Right atrium auricular region (tissue), 2 donors: ENCODE results near the gene RNF144B. TPM values are rescaled to one million over a fixed set of nuclear protein-coding genes. Genes with fewer than 3 reads are reported as not detected.

Experiments
- DNase-seq: peaks from one replicate; pipeline ENCODE4 v3.0.0-alpha.2; 2019; ENCODE audit warnings: low spot score
- H3K27ac ChIP-seq, 2 donors: fragments of 200-600 bp; sonication (generic); 1 replicate in 1 of 2; 2 replicates in 1 of 2; pipeline ENCODE4 v1.5.1; 2016 to 2019
- H3K27me3 ChIP-seq, 2 donors: fragments of 200-600 bp; sonication (generic); one replicate each; pipeline versions ENCODE4 v1.5.1 to v1.6.0; 2017 to 2019
- H3K36me3 ChIP-seq: fragments of 200-600 bp; sonication (generic); one replicate; pipeline ENCODE4 v1.5.1; 2016
- H3K4me1 ChIP-seq, 2 donors: fragments of 200-600 bp; sonication (generic); one replicate each; pipeline versions ENCODE4 v1.5.1 to v1.6.0; 2017 to 2019
- H3K4me3 ChIP-seq, 2 donors: fragments of 200-600 bp; sonication (generic); 1 replicate in 1 of 2; 2 replicates in 1 of 2; pipeline ENCODE4 v1.5.1; 2017 to 2019; ENCODE audit warnings: mild to moderate bottlenecking in 1 of 2, moderate library complexity in 1 of 2
- H3K9me3 ChIP-seq, 2 donors: fragments of 200-600 bp; sonication (generic); one replicate each; pipeline ENCODE4 v1.5.1; 2019
- total RNA-seq, 2 donors: library from RNA; depleted of rRNA; stranded (reverse); fragments of >200 nt; gene quantifications; one replicate each; pipeline ENCODE4 v1.1.0, GENCODE V29; 2016
- TF ChIP-seq, protein P1 (sequence below), 2 donors: fragments of 200-600 bp; sonication (generic); IDR thresholded peaks; one replicate each; pipeline ENCODE4 v1.5.1; 2019; ENCODE audit warnings: antibody characterized with exemption in 2 of 2

The RNF144B gene
- total RNA-seq, 2 donors from 2014 or later, result 8.1 to 14.2 TPM

DNA sequence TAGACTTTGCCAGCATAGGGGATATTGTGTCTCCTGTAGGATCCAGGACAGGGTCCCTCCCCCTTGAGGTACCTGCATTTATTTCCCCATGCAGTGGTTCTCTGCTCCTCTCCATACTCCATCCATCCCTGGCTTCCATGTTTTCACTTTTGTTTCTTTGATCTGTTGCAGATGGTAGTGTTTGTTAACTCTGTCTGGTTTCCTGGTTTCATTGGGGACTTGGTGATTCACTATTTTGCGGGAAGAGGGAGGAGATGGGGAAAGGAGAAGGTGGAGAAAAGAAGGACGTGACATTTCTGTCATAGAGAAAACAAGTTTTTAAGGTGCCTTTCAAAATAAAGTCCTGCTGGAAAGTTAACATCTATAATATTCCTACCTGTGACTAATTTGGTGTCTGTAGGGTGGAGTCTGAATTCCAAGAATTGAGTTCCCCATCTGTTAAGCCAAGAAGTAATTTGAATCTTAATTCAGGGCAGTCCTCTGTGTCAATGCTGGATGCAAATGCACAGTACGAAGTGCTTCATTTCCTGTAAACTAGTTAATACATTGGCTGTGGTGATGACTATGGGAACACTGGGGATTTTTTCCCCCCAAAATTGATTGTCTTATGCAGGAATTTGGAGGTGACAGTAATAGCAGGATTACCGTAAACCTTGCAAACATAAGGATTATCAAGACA is 6.9 kb upstream of the RNF144B start:
- TF ChIP-seq, protein P1, sequence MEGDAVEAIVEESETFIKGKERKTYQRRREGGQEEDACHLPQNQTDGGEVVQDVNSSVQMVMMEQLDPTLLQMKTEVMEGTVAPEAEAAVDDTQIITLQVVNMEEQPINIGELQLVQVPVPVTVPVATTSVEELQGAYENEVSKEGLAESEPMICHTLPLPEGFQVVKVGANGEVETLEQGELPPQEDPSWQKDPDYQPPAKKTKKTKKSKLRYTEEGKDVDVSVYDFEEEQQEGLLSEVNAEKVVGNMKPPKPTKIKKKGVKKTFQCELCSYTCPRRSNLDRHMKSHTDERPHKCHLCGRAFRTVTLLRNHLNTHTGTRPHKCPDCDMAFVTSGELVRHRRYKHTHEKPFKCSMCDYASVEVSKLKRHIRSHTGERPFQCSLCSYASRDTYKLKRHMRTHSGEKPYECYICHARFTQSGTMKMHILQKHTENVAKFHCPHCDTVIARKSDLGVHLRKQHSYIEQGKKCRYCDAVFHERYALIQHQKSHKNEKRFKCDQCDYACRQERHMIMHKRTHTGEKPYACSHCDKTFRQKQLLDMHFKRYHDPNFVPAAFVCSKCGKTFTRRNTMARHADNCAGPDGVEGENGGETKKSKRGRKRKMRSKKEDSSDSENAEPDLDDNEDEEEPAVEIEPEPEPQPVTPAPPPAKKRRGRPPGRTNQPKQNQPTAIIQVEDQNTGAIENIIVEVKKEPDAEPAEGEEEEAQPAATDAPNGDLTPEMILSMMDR (IDR thresholded peaks at IDR 0.05), result no peak
- peaks cover 0 to 12% of the 10 kb centered on the region in 2 donors for H3K4me1 ChIP-seq
- H3K4me3 ChIP-seq, result no peak overlapping the region
- H3K36me3 ChIP-seq, result no peaks in the 10 kb centered on the region
- H3K27me3 ChIP-seq, result no peaks in the 10 kb centered on the region
- no peaks in the 10 kb centered on the region for H3K9me3 ChIP-seq
- H3K27ac ChIP-seq, result peak overlapping the region in 1 of 2 donors; percentile 13
- DNase-seq, result no peak

DNA sequence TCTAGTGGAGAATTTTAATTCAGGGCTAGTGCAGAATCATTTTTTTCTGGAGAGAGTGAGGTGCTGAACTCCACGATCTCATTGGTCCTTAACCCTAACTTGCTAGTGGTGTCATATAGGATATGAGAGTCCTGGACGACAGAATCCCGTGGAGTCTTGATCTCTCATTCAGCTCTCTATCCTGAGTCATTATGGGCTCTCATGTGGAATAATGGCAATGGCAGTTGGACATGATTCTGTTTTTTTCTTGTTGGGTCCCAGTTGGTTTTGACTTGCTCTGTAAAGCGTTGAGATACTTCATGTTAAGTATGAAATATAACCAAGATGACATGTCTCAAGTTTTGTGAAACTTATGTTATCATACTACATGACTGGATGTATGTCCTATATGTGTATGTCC is 6.3 kb upstream of the RNF144B start:
- Histone ChIP-seq H3K27ac (no peak overlapping the region), H3K9me3 (no peaks in the 10 kb centered on the region), H3K27me3 (no peaks in the 10 kb centered on the region), H3K4me1 (peaks cover 0 to 14% of the 10 kb centered on the region in 2 donors), H3K36me3 (no peaks in the 10 kb centered on the region), H3K4me3 (no peak overlapping the region)
- TF ChIP-seq, protein P1 (IDR thresholded peaks at IDR 0.05), result no peak
- DNase-seq, result no peak

DNA sequence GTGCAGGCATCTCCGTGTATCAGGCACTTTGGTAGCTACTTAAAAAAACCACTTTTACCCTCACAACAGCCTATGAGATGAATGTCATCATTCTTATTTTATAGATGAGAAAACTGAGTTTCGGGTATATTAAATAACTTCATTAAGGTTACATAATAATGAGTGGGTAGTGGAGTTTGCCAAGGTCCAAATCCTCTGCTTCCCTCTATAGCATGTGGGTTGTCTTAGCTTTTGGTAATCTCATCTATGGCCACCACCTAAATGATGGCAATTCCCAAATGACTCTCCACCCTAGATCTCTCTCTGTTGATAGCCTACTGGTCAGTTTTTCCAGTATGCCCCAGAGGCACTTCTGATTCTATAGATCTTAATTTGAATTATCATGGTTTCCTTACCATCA is 3.7 kb upstream of the RNF144B start:
- no peaks in the 10 kb centered on the region for H3K9me3 ChIP-seq
- TF ChIP-seq, protein P1 (IDR thresholded peaks at IDR 0.05), result no peak
- no peaks in the 10 kb centered on the region for H3K36me3 ChIP-seq
- H3K27me3 ChIP-seq, result no peaks in the 10 kb centered on the region
- H3K4me3 ChIP-seq, result no peak overlapping the region
- no peak overlapping the region for H3K27ac ChIP-seq
- no peak for DNase-seq
- peaks cover 0 to 32% of the 10 kb centered on the region in 2 donors for H3K4me1 ChIP-seq

DNA sequence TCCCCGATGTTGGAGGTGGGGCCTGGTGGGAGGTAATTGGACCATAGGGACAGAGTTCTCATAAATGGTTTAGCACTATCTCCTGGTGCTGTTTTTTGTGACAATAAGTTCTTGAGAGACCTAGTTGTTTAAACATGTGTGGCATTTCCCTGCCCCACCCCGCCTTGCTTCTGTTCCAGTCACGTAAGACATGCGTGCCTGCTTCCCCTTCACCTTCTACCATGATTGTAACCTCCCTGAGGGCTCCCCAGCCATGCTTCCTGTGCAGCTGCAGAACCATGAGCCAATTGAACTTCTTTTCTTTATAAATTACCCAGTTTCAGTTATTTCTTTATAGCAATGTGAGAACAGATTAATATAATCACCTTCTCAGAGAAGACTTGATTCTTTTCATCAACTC is 2.5 kb upstream of the RNF144B start:
- H3K9me3 ChIP-seq, result no peaks in the 10 kb centered on the region
- no peaks in the 10 kb centered on the region for H3K27me3 ChIP-seq
- TF ChIP-seq, protein P1 (IDR thresholded peaks at IDR 0.05), result no peak
- peaks cover 0 to 40% of the 10 kb centered on the region in 2 donors for H3K4me1 ChIP-seq
- DNase-seq, result no peak
- no peaks in the 10 kb centered on the region for H3K36me3 ChIP-seq
- no peak overlapping the region for H3K4me3 ChIP-seq
- H3K27ac ChIP-seq, result no peak overlapping the region

DNA sequence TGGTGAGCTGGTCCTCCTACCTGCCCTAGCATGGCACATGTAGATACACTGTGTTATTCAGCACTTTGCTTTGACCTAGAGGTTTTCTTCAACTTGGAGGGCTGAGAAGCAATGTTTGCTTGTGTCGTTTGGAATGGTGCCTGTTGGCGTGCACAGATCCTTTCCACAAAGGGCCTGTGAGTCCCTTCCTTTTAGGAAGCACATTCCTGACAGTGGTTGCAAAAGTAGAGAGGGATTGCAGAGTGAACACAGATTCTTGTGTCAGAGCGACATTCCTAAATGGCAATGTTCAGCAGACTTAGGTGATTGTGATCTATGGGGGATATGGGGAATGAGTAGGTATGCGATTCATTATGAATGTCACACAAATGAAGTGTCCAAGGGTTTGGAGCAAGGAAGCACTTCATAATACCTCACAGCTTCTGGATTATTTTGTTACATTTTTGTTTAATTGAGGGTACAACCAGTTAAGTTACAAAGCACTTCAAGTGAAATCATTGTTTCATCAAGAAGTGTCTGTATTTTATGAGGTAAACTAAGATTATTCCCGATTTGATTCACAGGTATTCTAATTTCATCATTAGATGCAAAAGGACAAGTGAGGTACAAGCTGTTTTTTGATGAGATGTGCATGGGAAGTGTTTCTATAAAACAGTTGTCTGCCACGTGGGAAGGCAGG is 713 bp upstream of the RNF144B start:
- no peak for DNase-seq
- Histone ChIP-seq H3K4me3 (peak overlapping the region in 1 of 2 donors; percentile 62), H3K36me3 (no peaks in the 10 kb centered on the region), H3K9me3 (no peaks in the 10 kb centered on the region), H3K27ac (peak overlapping the region; percentile 74 to 82), H3K4me1 (peaks cover 0 to 35% of the 10 kb centered on the region in 2 donors), H3K27me3 (no peaks in the 10 kb centered on the region)
- TF ChIP-seq, protein P1 (IDR thresholded peaks at IDR 0.05), result no peak
